ENCODE data around the gene HEXD. TPM values are rescaled to one million over a fixed set of nuclear protein-coding genes. Genes with fewer than 3 reads are reported as not detected.

The HEXD gene
- total RNA-seq, 1 experiment from 2014 or later = 29.5 TPM

GRCh38 chr17:82483836-82484235, 65.7 kb downstream of the HEXD start:
- no peak for DNase-seq
- H3K9me3 ChIP-seq = no peaks in the 10 kb centered on the region
- Mint-ChIP-seq H3K27me3 (ENCODE audit: insufficient read depth, unreplicated experiment) (no peaks in the 10 kb centered on the region), H3K36me3 (ENCODE audit: insufficient read depth, unreplicated experiment) (peaks cover 70% of the 10 kb centered on the region), H3K27ac (ENCODE audit: unreplicated experiment) (no peak overlapping the region), H3K4me3 (ENCODE audit: unreplicated experiment) (no peak overlapping the region), H3K9me3 (ENCODE audit: unreplicated experiment) (no peaks in the 10 kb centered on the region), H3K4me1 (ENCODE audit: low read depth, unreplicated experiment) (peaks cover 6% of the 10 kb centered on the region)
- H3K4me1 ChIP-seq = no peaks in the 10 kb centered on the region
- peaks cover 4% of the 10 kb centered on the region for H3K36me3 ChIP-seq (ENCODE audit: control insufficient read depth, insufficient read depth, low read length)
- no peak overlapping the region for H3K4me3 ChIP-seq (ENCODE audit: low read depth, low read length)
- intact Hi-C loops (cut with micrococcal nuclease; ENCODE audit: unreplicated experiment) = no loop called here
- TF ChIP-seq, protein P1, sequence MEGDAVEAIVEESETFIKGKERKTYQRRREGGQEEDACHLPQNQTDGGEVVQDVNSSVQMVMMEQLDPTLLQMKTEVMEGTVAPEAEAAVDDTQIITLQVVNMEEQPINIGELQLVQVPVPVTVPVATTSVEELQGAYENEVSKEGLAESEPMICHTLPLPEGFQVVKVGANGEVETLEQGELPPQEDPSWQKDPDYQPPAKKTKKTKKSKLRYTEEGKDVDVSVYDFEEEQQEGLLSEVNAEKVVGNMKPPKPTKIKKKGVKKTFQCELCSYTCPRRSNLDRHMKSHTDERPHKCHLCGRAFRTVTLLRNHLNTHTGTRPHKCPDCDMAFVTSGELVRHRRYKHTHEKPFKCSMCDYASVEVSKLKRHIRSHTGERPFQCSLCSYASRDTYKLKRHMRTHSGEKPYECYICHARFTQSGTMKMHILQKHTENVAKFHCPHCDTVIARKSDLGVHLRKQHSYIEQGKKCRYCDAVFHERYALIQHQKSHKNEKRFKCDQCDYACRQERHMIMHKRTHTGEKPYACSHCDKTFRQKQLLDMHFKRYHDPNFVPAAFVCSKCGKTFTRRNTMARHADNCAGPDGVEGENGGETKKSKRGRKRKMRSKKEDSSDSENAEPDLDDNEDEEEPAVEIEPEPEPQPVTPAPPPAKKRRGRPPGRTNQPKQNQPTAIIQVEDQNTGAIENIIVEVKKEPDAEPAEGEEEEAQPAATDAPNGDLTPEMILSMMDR (IDR thresholded peaks at IDR 0.05; ENCODE audit: insufficient read depth in 1 of 2, low read depth in 1 of 2, low read length in 1 of 2, severe bottlenecking in 1 of 2, unreplicated experiment in 1 of 2) = no peak
- no peaks in the 10 kb centered on the region for H3K27me3 ChIP-seq (replicated peaks; ENCODE audit: control insufficient read depth, insufficient read depth, low read length)
- ChIA-PET POLR2A (no interaction called here), CTCF (no interaction called here)
- BruUV-seq (replicated peaks) = no TSS peak

DNA sequence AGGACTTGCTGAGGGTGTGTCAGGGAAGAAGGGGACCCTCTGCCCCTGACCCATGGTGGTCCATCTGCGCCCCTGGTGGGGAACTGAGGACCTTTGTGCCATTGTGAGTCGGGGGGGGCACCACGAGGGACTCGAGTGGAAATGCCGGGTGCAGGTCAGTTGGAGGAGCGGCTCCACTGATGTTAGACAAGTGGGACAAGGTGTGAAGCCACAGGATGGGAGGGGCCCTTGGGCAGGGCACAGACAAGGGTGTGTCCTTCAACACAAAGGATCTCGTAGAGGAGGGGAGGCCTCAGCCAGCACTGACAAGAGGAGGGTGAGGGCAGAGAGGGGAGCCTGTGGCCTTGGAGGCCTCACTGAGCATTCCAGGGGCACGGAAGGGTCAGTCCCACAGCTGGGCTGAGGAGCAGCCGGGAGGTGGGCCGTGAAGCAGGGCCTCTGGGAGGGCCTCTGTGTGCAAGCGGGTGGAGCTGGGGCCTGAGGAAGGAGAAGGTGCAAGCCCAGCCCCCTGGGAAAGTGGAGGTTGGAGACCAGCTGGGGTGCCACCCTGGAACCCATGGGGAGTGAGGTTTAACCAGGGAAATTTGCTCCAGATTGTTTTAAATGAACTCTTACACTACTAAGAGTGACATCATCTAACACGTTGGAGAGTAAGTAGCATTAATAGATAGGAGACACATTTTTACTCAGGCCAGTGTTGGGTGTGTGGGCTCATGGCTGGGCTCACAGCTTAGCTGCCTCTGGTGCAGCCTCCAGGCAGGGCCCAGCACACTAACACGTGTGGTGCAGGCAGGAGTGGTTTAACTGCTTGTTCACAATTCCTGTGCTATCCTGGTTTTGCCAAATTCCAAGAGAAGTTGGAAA, 68.3 kb downstream of the HEXD start:
- Mint-ChIP-seq H3K4me3 (ENCODE audit: unreplicated experiment) (no peak overlapping the region), H3K36me3 (ENCODE audit: insufficient read depth, unreplicated experiment) (peaks cover 59% of the 10 kb centered on the region)
- POLR2A ChIA-PET = no interaction called here

GRCh38 chr17:82487910-82488309, 69.8 kb downstream of the HEXD start:
- no peaks in the 10 kb centered on the region for H3K9me3 ChIP-seq
- H3K4me3 Mint-ChIP-seq (ENCODE audit: unreplicated experiment) = no peak overlapping the region
- no TSS peak for BruUV-seq (replicated peaks)
- no peaks in the 10 kb centered on the region for H3K9me3 Mint-ChIP-seq (ENCODE audit: unreplicated experiment)
- H3K4me1 ChIP-seq = no peaks in the 10 kb centered on the region
- intact Hi-C loops (cut with micrococcal nuclease; ENCODE audit: unreplicated experiment) = no loop called here
- TF ChIP-seq, protein P1 (IDR thresholded peaks at IDR 0.05; ENCODE audit: insufficient read depth in 1 of 2, low read depth in 1 of 2, low read length in 1 of 2, severe bottlenecking in 1 of 2, unreplicated experiment in 1 of 2) = no peak
- H3K4me1 Mint-ChIP-seq (ENCODE audit: low read depth, unreplicated experiment) = peaks cover 6% of the 10 kb centered on the region
- no peak overlapping the region for H3K4me3 ChIP-seq (ENCODE audit: low read depth, low read length)
- H3K27me3 Mint-ChIP-seq (ENCODE audit: insufficient read depth, unreplicated experiment) = no peaks in the 10 kb centered on the region
- H3K27me3 ChIP-seq (replicated peaks; ENCODE audit: control insufficient read depth, insufficient read depth, low read length) = no peaks in the 10 kb centered on the region
- CTCF ChIA-PET = no interaction called here
- POLR2A ChIA-PET = no interaction called here
- peaks cover 59% of the 10 kb centered on the region for H3K36me3 Mint-ChIP-seq (ENCODE audit: insufficient read depth, unreplicated experiment)
- DNase-seq = no peak
- H3K27ac Mint-ChIP-seq (ENCODE audit: unreplicated experiment) = no peak overlapping the region
- peaks cover 4% of the 10 kb centered on the region; the same call in 1 of the 2 replicates for H3K36me3 ChIP-seq (ENCODE audit: control insufficient read depth, insufficient read depth, low read length)

More for the DNA sequence above, 68.3 kb downstream of the HEXD start:
- no peaks in the 10 kb centered on the region for H3K9me3 Mint-ChIP-seq (ENCODE audit: unreplicated experiment)
- intact Hi-C loops (cut with micrococcal nuclease; ENCODE audit: unreplicated experiment) = no loop called here
- TF ChIP-seq, protein P1 (IDR thresholded peaks at IDR 0.05; ENCODE audit: insufficient read depth in 1 of 2, low read depth in 1 of 2, low read length in 1 of 2, severe bottlenecking in 1 of 2, unreplicated experiment in 1 of 2) = no peak
- no peaks in the 10 kb centered on the region for H3K9me3 ChIP-seq
- H3K4me1 ChIP-seq = no peaks in the 10 kb centered on the region
- H3K27me3 ChIP-seq (replicated peaks; ENCODE audit: control insufficient read depth, insufficient read depth, low read length) = no peaks in the 10 kb centered on the region
- no peak overlapping the region for H3K27ac Mint-ChIP-seq (ENCODE audit: unreplicated experiment)
- CTCF ChIA-PET = no interaction called here
- no peak overlapping the region for H3K4me3 ChIP-seq (ENCODE audit: low read depth, low read length)
- no TSS peak for BruUV-seq (replicated peaks)
- no peak for DNase-seq
- H3K36me3 ChIP-seq (ENCODE audit: control insufficient read depth, insufficient read depth, low read length) = peaks cover 4% of the 10 kb centered on the region; the same call in 1 of the 2 replicates
- H3K27me3 Mint-ChIP-seq (ENCODE audit: insufficient read depth, unreplicated experiment) = no peaks in the 10 kb centered on the region
- H3K4me1 Mint-ChIP-seq (ENCODE audit: low read depth, unreplicated experiment) = peaks cover 6% of the 10 kb centered on the region
